ENCODE data around the gene FAM120A.

Gene FAM120A

DNA sequence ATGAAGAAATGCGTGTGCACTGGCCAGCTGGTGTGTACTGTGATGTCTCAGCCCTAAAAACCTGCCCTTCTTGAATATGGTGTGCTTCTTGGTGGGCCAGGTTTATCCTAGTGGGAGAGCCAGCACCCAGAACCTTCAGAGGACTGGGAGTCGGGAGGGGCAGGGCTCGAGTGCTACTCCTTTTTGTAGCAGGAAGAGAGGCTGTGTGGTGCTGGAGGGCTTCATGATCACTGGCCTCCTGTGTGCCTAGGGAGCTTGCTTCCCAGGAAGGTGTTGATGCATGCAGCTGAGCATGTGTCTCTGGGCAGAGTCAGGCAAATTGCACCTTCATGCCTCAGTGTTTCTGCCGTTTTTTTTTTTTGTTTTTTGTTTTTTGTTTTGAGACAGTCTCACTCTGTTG is 144.9 kb downstream of the FAM120A start:
- Histone ChIP-seq H2BK12ac (ENCODE audit: low read length in 2 of 2) (no peak overlapping the region), H3K4ac (ENCODE audit: low read depth in 1 of 2, low read length in 2 of 2) (no peak overlapping the region), H3K27me3 (ENCODE audit: control insufficient read depth in 1 of 2, insufficient read depth in 1 of 2, low read length in 2 of 2) (no peaks in the 10 kb centered on the region), H3K14ac (ENCODE audit: low read length in 2 of 2) (no peak overlapping the region), H2BK120ac (ENCODE audit: low read depth, low read length) (no peak overlapping the region), H2AK5ac (ENCODE audit: low read length, severe bottlenecking) (no peak overlapping the region), H3K4me3 (ENCODE audit: insufficient read depth in 1 of 2, low read depth in 1 of 2, low read length in 2 of 2) (no peak overlapping the region), H2BK15ac (ENCODE audit: low read depth, poor library complexity, severe bottlenecking) (no peak overlapping the region), H3K9me3 (ENCODE audit: control insufficient read depth, low read length) (no peaks in the 10 kb centered on the region), H4K91ac (ENCODE audit: low read length) (no peak overlapping the region), H3K18ac (ENCODE audit: low read depth in 1 of 2, low read length in 2 of 2) (no peak overlapping the region), H3K4me1 (ENCODE audit: control insufficient read depth, insufficient read depth, low read depth, low read length) (peaks cover 17% of the 10 kb centered on the region), H3K9ac (ENCODE audit: low read length) (no peak overlapping the region), H2BK5ac (ENCODE audit: low read depth, low read length, poor library complexity, severe bottlenecking) (no peak overlapping the region), H2AFZ (ENCODE audit: low read depth, low read length) (no peak overlapping the region), H3K79me1 (replicated peaks; ENCODE audit: low read length, poor library complexity, severe bottlenecking) (peaks cover 63% of the 10 kb centered on the region), H3K23ac (ENCODE audit: low read length in 2 of 2) (no peak overlapping the region), H3K36me3 (ENCODE audit: control insufficient read depth in 1 of 2, insufficient read depth in 2 of 2, low read depth in 1 of 2, low read length in 2 of 2) (peaks cover 0 to 15% of the 10 kb centered on the region in 2 experiments), H3K4me2 (ENCODE audit: low read length, poor library complexity, severe bottlenecking) (no peak overlapping the region), H3K27ac (ENCODE audit: low read length, poor library complexity, severe bottlenecking) (no peak overlapping the region), H4K8ac (ENCODE audit: low read length) (no peak overlapping the region)
- no peak for DNase-seq
- 90% methylated on average over 3 of the region's 4 CpGs for WGBS

DNA sequence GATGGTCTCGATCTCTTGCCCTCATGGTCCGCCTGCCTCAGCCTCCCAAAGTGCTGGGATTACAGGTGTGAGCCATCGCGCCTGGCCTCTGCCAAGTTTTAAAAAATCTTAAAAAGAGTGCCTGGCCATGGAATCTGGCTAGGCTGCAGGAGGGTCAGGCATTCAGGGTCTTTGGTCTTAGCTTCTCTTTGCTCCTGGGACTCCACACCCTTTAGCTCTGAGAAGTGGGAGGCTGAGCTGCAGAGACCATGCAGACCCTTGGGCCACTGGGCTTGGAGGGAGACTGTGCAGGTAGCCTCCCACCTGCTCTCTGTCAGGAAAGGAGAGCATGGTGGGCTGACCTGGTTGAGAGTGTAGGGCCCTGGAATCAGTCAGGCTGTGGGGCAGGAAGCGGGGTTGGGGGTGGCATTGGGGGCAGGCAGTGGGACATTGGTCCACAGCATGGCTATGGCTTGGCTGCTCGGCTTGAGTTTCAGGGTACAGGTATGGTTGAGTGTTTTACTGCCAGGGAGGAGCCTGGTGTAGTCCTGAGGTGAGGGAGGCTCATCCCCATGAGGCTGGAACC is 145.7 kb downstream of the FAM120A start:
- no peaks in the 10 kb centered on the region for H3K9me3 ChIP-seq (ENCODE audit: control insufficient read depth, low read length)
- H2BK120ac ChIP-seq (ENCODE audit: low read depth, low read length) = no peak overlapping the region
- no peak overlapping the region for H2BK15ac ChIP-seq (ENCODE audit: low read depth, poor library complexity, severe bottlenecking)
- no peak overlapping the region for H2BK12ac ChIP-seq (ENCODE audit: low read length in 2 of 2)
- peaks cover 61% of the 10 kb centered on the region for H3K79me1 ChIP-seq (replicated peaks; ENCODE audit: low read length, poor library complexity, severe bottlenecking)
- no peak overlapping the region for H3K14ac ChIP-seq (ENCODE audit: low read length in 2 of 2)
- WGBS = 94% methylated on average over 6 of the region's 6 CpGs
- peaks cover 0 to 11% of the 10 kb centered on the region in 2 experiments for H3K36me3 ChIP-seq (ENCODE audit: control insufficient read depth in 1 of 2, insufficient read depth in 2 of 2, low read depth in 1 of 2, low read length in 2 of 2)
- peaks cover 17% of the 10 kb centered on the region for H3K4me1 ChIP-seq (ENCODE audit: control insufficient read depth, insufficient read depth, low read depth, low read length)
- no peak overlapping the region for H3K4me3 ChIP-seq (ENCODE audit: insufficient read depth in 1 of 2, low read depth in 1 of 2, low read length in 2 of 2)
- no peak overlapping the region for H3K27ac ChIP-seq (ENCODE audit: low read length, poor library complexity, severe bottlenecking)
- H2AK5ac ChIP-seq (ENCODE audit: low read length, severe bottlenecking) = no peak overlapping the region
- H3K27me3 ChIP-seq (ENCODE audit: control insufficient read depth in 1 of 2, insufficient read depth in 1 of 2, low read length in 2 of 2) = no peaks in the 10 kb centered on the region
- DNase-seq = no peak
- no peak overlapping the region for H4K8ac ChIP-seq (ENCODE audit: low read length)
- no peak overlapping the region for H3K23ac ChIP-seq (ENCODE audit: low read length in 2 of 2)
- no peak overlapping the region for H3K9ac ChIP-seq (ENCODE audit: low read length)
- no peak overlapping the region for H3K4ac ChIP-seq (ENCODE audit: low read depth in 1 of 2, low read length in 2 of 2)
- H3K18ac ChIP-seq (ENCODE audit: low read depth in 1 of 2, low read length in 2 of 2) = no peak overlapping the region
- no peak overlapping the region for H4K91ac ChIP-seq (ENCODE audit: low read length)
- H2AFZ ChIP-seq (ENCODE audit: low read depth, low read length) = no peak overlapping the region
- no peak overlapping the region for H2BK5ac ChIP-seq (ENCODE audit: low read depth, low read length, poor library complexity, severe bottlenecking)
- no peak overlapping the region for H3K4me2 ChIP-seq (ENCODE audit: low read length, poor library complexity, severe bottlenecking)

DNA sequence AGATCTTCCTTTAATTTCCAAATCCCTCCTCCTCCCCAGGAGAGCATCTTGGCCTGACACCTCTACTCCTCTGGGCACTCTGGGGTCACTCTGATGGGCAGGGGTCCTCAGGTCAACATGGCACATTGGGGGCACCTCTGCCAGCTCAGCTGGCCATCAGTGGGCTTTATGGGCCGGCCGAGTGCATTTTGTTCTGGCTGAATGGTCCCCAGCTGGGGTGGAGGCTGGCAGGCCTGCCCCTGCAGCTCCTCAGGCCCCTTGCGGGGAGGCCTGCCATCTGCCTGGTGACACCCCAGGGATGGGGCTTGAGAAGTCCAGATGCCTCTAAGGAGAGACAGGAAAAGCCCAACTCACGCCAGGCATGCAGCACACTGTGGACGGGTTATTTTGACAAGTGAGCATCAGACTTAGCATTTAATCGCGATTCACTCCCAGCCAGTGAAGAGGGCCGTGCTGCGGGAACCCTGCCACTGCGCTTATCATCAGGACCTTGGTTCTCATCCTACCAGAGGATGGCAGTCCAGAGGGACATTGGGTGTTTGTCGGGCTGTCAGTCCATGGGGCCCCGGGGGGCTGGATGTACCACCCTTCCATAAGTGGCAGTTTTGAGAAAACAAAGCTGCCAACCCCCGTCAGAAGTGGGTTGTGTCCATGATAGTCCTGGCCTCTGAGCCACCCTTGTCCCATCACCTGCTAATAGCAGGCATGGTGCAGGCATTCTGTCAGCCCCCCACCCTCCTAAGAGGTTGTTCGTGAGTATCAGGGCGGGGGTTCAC is 146.6 kb downstream of the FAM120A start:
- Histone ChIP-seq H3K9ac (ENCODE audit: low read length) (no peak overlapping the region), H3K4me1 (ENCODE audit: control insufficient read depth, insufficient read depth, low read depth, low read length) (peaks cover 17% of the 10 kb centered on the region), H3K27me3 (ENCODE audit: control insufficient read depth in 1 of 2, insufficient read depth in 1 of 2, low read length in 2 of 2) (no peaks in the 10 kb centered on the region), H2AK5ac (ENCODE audit: low read length, severe bottlenecking) (no peak overlapping the region), H2BK120ac (ENCODE audit: low read depth, low read length) (no peak overlapping the region), H3K4ac (ENCODE audit: low read depth in 1 of 2, low read length in 2 of 2) (no peak overlapping the region), H3K36me3 (ENCODE audit: control insufficient read depth in 1 of 2, insufficient read depth in 2 of 2, low read depth in 1 of 2, low read length in 2 of 2) (peaks cover 0 to 11% of the 10 kb centered on the region in 2 experiments), H2BK12ac (ENCODE audit: low read length in 2 of 2) (no peak overlapping the region), H3K18ac (ENCODE audit: low read depth in 1 of 2, low read length in 2 of 2) (no peak overlapping the region), H4K8ac (ENCODE audit: low read length) (no peak overlapping the region), H4K91ac (ENCODE audit: low read length) (peak overlapping the region; percentile 15), H2BK5ac (ENCODE audit: low read depth, low read length, poor library complexity, severe bottlenecking) (no peak overlapping the region), H3K14ac (ENCODE audit: low read length in 2 of 2) (no peak overlapping the region), H2BK15ac (ENCODE audit: low read depth, poor library complexity, severe bottlenecking) (no peak overlapping the region), H3K27ac (ENCODE audit: low read length, poor library complexity, severe bottlenecking) (no peak overlapping the region), H2AFZ (ENCODE audit: low read depth, low read length) (no peak overlapping the region), H3K23ac (ENCODE audit: low read length in 2 of 2) (no peak overlapping the region), H3K9me3 (ENCODE audit: control insufficient read depth, low read length) (no peaks in the 10 kb centered on the region), H3K79me1 (replicated peaks; ENCODE audit: low read length, poor library complexity, severe bottlenecking) (peaks cover 60% of the 10 kb centered on the region), H3K4me2 (ENCODE audit: low read length, poor library complexity, severe bottlenecking) (no peak overlapping the region), H3K4me3 (ENCODE audit: insufficient read depth in 1 of 2, low read depth in 1 of 2, low read length in 2 of 2) (no peak overlapping the region)
- DNase-seq = no peak
- 93% methylated on average over 15 of the region's 15 CpGs for WGBS

DNA sequence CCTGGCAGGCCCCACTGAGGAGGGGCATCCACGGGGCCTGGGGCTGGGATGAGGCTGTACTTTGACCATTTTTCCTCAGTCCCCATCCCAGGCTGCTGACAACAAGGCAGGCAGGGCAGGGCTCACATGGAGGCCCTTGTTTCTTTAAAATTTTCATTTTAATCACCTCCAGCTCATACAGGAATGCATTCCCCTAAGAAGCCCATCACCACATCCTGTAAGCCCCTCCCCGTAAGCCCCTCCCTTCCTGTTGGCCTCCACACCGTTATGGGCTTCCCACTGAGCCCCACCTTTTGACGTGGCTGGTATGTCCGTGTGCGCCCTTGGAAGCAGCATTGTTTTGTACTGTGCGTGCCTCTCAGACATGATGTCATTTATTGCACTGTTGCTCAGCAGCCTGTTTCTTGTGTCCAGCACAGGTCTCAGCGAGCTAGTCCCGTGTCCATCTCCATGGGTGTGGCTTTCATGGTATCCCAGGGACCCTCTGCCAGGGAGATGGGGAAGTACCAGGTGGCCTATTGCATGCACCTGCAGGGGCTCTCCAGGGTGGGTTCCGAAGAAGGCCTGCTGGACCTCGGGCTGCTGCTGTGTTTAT is 147.3 kb downstream of the FAM120A start:
- DNase-seq = no peak
- 82% methylated on average over 11 of the region's 11 CpGs for WGBS
- Histone ChIP-seq H3K4me2 (ENCODE audit: low read length, poor library complexity, severe bottlenecking) (no peak overlapping the region), H2BK120ac (ENCODE audit: low read depth, low read length) (no peak overlapping the region), H3K79me1 (replicated peaks; ENCODE audit: low read length, poor library complexity, severe bottlenecking) (peaks cover 63% of the 10 kb centered on the region), H3K23ac (ENCODE audit: low read length in 2 of 2) (no peak overlapping the region), H3K27me3 (ENCODE audit: control insufficient read depth in 1 of 2, insufficient read depth in 1 of 2, low read length in 2 of 2) (no peaks in the 10 kb centered on the region), H3K4ac (ENCODE audit: low read depth in 1 of 2, low read length in 2 of 2) (no peak overlapping the region), H3K36me3 (ENCODE audit: control insufficient read depth in 1 of 2, insufficient read depth in 2 of 2, low read depth in 1 of 2, low read length in 2 of 2) (peaks cover 0 to 11% of the 10 kb centered on the region in 2 experiments), H3K27ac (ENCODE audit: low read length, poor library complexity, severe bottlenecking) (no peak overlapping the region), H2BK15ac (ENCODE audit: low read depth, poor library complexity, severe bottlenecking) (no peak overlapping the region), H2AK5ac (ENCODE audit: low read length, severe bottlenecking) (no peak overlapping the region), H3K9me3 (ENCODE audit: control insufficient read depth, low read length) (no peaks in the 10 kb centered on the region), H4K8ac (ENCODE audit: low read length) (no peak overlapping the region), H2BK5ac (ENCODE audit: low read depth, low read length, poor library complexity, severe bottlenecking) (no peak overlapping the region), H3K18ac (ENCODE audit: low read depth in 1 of 2, low read length in 2 of 2) (no peak overlapping the region), H3K4me3 (ENCODE audit: insufficient read depth in 1 of 2, low read depth in 1 of 2, low read length in 2 of 2) (no peak overlapping the region), H3K4me1 (ENCODE audit: control insufficient read depth, insufficient read depth, low read depth, low read length) (peaks cover 17% of the 10 kb centered on the region), H2BK12ac (ENCODE audit: low read length in 2 of 2) (no peak overlapping the region), H3K9ac (ENCODE audit: low read length) (no peak overlapping the region), H3K14ac (ENCODE audit: low read length in 2 of 2) (no peak overlapping the region), H4K91ac (ENCODE audit: low read length) (peak overlapping the region; percentile 15), H2AFZ (ENCODE audit: low read depth, low read length) (no peak overlapping the region)
